HS-5 (cell line): ENCODE results near the gene TATDN3.
"Not testable (repeated sequence)": the region's sequence is repeated elsewhere in the genome, so short reads cannot be mapped to it uniquely, and the experiment has no call there.

Source experiments
- DNase-seq: peaks from one replicate; pipeline ENCODE4 v3.0.0-alpha.2; 2012; ENCODE audit warnings: low read depth

The TATDN3 gene

GRCh38 chr1:212828395-212828794 lies 36.7 kb downstream of the TATDN3 start:
- DNase-seq, result no peak

- DNase-seq, result not testable (repeated sequence)
Measured at GRCh38 chr1:212833211-212834207, 41.8 kb downstream of the TATDN3 start.

GRCh38 chr1:212838145-212838544 lies 46.5 kb downstream of the TATDN3 start:
- DNase-seq, result no peak

GRCh38 chr1:212844521-212844920 lies 52.8 kb downstream of the TATDN3 start:
- not testable (repeated sequence) for DNase-seq

- no peak for DNase-seq
Measured at GRCh38 chr1:212847549-212847948, 55.9 kb downstream of the TATDN3 start, which contains the start of gene SPATA45. Gene SPATA45, minus strand, starts transcription at chr1:212847649. Its CDS starts 11,500 bp downstream, at chr1:212836149.

- no peak for DNase-seq
Measured at GRCh38 chr1:212852105-212852688, 60.5 kb downstream of the TATDN3 start.

- DNase-seq, result no peak
Measured at GRCh38 chr1:212853658-212854057, 62.0 kb downstream of the TATDN3 start.

GRCh38 chr1:212856755-212857154 lies 65.1 kb downstream of the TATDN3 start:
- DNase-seq, result no peak

- peak; percentile 74 for DNase-seq
Measured at GRCh38 chr1:212857992-212858460, 66.3 kb downstream of the TATDN3 start, which contains the start of gene FLVCR1. Gene FLVCR1, plus strand, starts transcription at chr1:212858275. Its CDS starts 178 bp downstream, at chr1:212858453.

GRCh38 chr1:212858461-212859265 lies 67.0 kb downstream of the TATDN3 start:
- no peak for DNase-seq

- DNase-seq, result no peak
Measured at GRCh38 chr1:212860713-212861581, 69.3 kb downstream of the TATDN3 start.

- DNase-seq, result no peak
Measured at GRCh38 chr1:212862111-212862690, 70.5 kb downstream of the TATDN3 start.

- not testable (repeated sequence) for DNase-seq
Measured at GRCh38 chr1:212863345-212863744, 71.7 kb downstream of the TATDN3 start.

- no peak for DNase-seq
Measured at GRCh38 chr1:212864201-212864600, 72.5 kb downstream of the TATDN3 start.
